IMR-90 (cell line): ENCODE measurements around the gene PPP1R1C. TPM values are rescaled to one million over a fixed set of nuclear protein-coding genes. Genes with fewer than 3 reads are reported as not detected.

Experiments
- ATAC-seq: fragments of 200-7000 bp; cut with Tn5 transposase; 2 replicates; pipeline ENCODE4 v1.9.1; 2020; ENCODE audit warnings: low read depth, mild to moderate bottlenecking, moderate library complexity
- BruUV-seq: library from RNA; stranded (reverse); fragments of 400-500 nt; replicated peaks from 2 replicates; lab custom pipeline; 2021; lab: Mats Ljungman, UMichigan
- CTCF ChIA-PET: fragments of 300-600 bp; formaldehyde crosslinking; extraction: SDS; loops from one replicate; lab custom pipeline; 2021; ENCODE audit warnings: antibody characterized with exemption; lab: Yijun Ruan, JAX
- POLR2A ChIA-PET: fragments of 300-600 bp; sonication (Branson Sonifier 250); formaldehyde crosslinking; loops from one replicate; lab custom pipeline; 2022; ENCODE audit warnings: antibody characterized with exemption; ENCODE audit not compliant: unreplicated experiment; lab: Charles Lee
- DNase-seq: peaks from one replicate; pipeline ENCODE4 v3.0.0; 2013
- H2AFZ ChIP-seq: replicated peaks from 2 replicates; pipeline ENCODE3; 2013; ENCODE audit warnings: low read length, mild to moderate bottlenecking; ENCODE audit not compliant: poor library complexity
- H2AK5ac ChIP-seq: 2 replicates; pipeline ENCODE4 v1.6.1; 2013; ENCODE audit warnings: low read depth, low read length, inconsistent platforms
- H2AK9ac ChIP-seq: replicated peaks from 2 replicates; pipeline ENCODE3; 2013; ENCODE audit warnings: mild to moderate bottlenecking, low read depth, low read length, moderate library complexity; ENCODE audit not compliant: poor library complexity
- H2BK120ac ChIP-seq: 2 replicates; pipeline ENCODE4 v1.6.1; 2013; ENCODE audit warnings: low read depth, low read length, inconsistent platforms
- H2BK15ac ChIP-seq: 3 replicates; pipeline ENCODE4 v1.6.1; 2013; ENCODE audit warnings: low read depth, low read length, inconsistent platforms
- H2BK20ac ChIP-seq: 2 replicates; pipeline ENCODE4 v1.6.1; 2013; ENCODE audit warnings: low read depth, mild to moderate bottlenecking, inconsistent platforms, low read length, moderate library complexity
- H2BK5ac ChIP-seq: 2 replicates; pipeline ENCODE4 v1.6.1; 2013; ENCODE audit warnings: mild to moderate bottlenecking, low read depth, low read length, inconsistent platforms; ENCODE audit not compliant: poor library complexity, severe bottlenecking
- H3K14ac ChIP-seq: replicated peaks from 2 replicates; pipeline ENCODE4 v1.6.1; 2013; ENCODE audit warnings: low read depth, low read length, inconsistent platforms
- H3K18ac ChIP-seq: 2 replicates; pipeline ENCODE4 v1.6.1; 2013; ENCODE audit warnings: low read depth, low read length, control low read depth
- H3K23ac ChIP-seq: 2 replicates; pipeline ENCODE4 v1.6.1; 2013; ENCODE audit warnings: low read depth, low read length, inconsistent platforms
- H3K27ac ChIP-seq: 2 replicates; pipeline ENCODE4 v1.5.1; 2013; ENCODE audit warnings: mild to moderate bottlenecking, control low read depth, low read length; ENCODE audit not compliant: insufficient read depth
- H3K27me3 ChIP-seq: 2 replicates; pipeline ENCODE4 v1.6.1; 2013; ENCODE audit warnings: low read length; ENCODE audit not compliant: control insufficient read depth, insufficient read depth
- H3K36me3 ChIP-seq: 2 replicates; pipeline ENCODE4 v1.6.1; 2013; ENCODE audit warnings: low read length, mixed read lengths; ENCODE audit not compliant: control insufficient read depth, insufficient read depth
- H3K4ac ChIP-seq: 2 replicates; pipeline ENCODE4 v1.6.1; 2013; ENCODE audit warnings: low read depth, low read length, inconsistent platforms
- H3K4me1 ChIP-seq: 2 replicates; pipeline ENCODE4 v1.6.1; 2013; ENCODE audit warnings: low read length, mixed read lengths; ENCODE audit not compliant: control insufficient read depth, insufficient read depth
- H3K4me2 ChIP-seq: 2 replicates; pipeline ENCODE4 v1.6.1; 2013; ENCODE audit warnings: low read depth, mild to moderate bottlenecking, control low read depth, low read length, moderate library complexity
- H3K4me3 ChIP-seq: 2 replicates; pipeline ENCODE4 v1.5.1; 2013; ENCODE audit warnings: low read depth, mild to moderate bottlenecking, control low read depth, low read length, moderate library complexity; ENCODE audit not compliant: insufficient read depth
- H3K56ac ChIP-seq: 2 replicates; pipeline ENCODE4 v1.6.1; 2013; ENCODE audit warnings: low read length, inconsistent platforms; ENCODE audit not compliant: insufficient read depth; ENCODE audit errors: extremely low read depth
- H3K79me1 ChIP-seq, 2 experiments: 2 replicates each; pipeline ENCODE4 v1.6.1; 2013; ENCODE audit warnings: low read length in 2 of 2, inconsistent platforms in 1 of 2, low read depth in 1 of 2
- H3K9ac ChIP-seq: 2 replicates; pipeline ENCODE4 v1.6.1; 2013; ENCODE audit warnings: low read depth, low read length, control low read depth
- H3K9me1 ChIP-seq: 2 replicates; pipeline ENCODE4 v1.6.1; 2013; ENCODE audit warnings: low read length, inconsistent platforms; ENCODE audit not compliant: insufficient read depth
- H3K9me3 ChIP-seq: 2 replicates; pipeline ENCODE4 v1.6.1; 2013; ENCODE audit warnings: low read length; ENCODE audit not compliant: control insufficient read depth, insufficient read depth
- H4K20me1 ChIP-seq: 2 replicates; pipeline ENCODE4 v1.6.1; 2013; ENCODE audit warnings: low read length, inconsistent platforms; ENCODE audit not compliant: insufficient read depth
- H4K5ac ChIP-seq: 2 replicates; pipeline ENCODE4 v1.6.1; 2013; ENCODE audit warnings: mild to moderate bottlenecking, low read depth, low read length, control low read depth
- H4K8ac ChIP-seq, 2 experiments: 2 replicates each; pipeline ENCODE4 v1.6.1; 2013; ENCODE audit warnings: low read depth in 2 of 2, low read length in 2 of 2, control low read depth in 1 of 2, inconsistent platforms in 1 of 2
- H4K91ac ChIP-seq: 2 replicates; pipeline ENCODE4 v1.6.1; 2013; ENCODE audit warnings: low read depth, low read length, inconsistent platforms; ENCODE audit not compliant: insufficient read depth
- CEBPB ChIP-seq: IDR thresholded peaks from 2 replicates; pipeline ENCODE4 v1.6.1; 2012; ENCODE audit warnings: low read depth, low read length, improper control_type of control experiment
- CHD1 ChIP-seq: IDR thresholded peaks from 2 replicates; pipeline ENCODE4 v1.6.1; 2012; ENCODE audit warnings: low read depth, low read length, improper control_type of control experiment
- dilution Hi-C: fragments of 300-500 bp; cut with HindIII; formaldehyde crosslinking; loops from one replicate; pipeline ENCODE4 v1.14.3; 2018; ENCODE audit warnings: low sequenced_read_pairs; ENCODE audit not compliant: unreplicated experiment
- in situ Hi-C: fragments of 300-500 bp; cut with MboI; formaldehyde crosslinking; loops from 3 replicates; pipeline ENCODE4 v1.14.3; 2019; ENCODE audit warnings: low sequenced_read_pairs, inconsistent platforms, mixed read lengths
- intact Hi-C: fragments of 100-400 bp; cut with micrococcal nuclease; formaldehyde crosslinking; loops from 2 replicates; pipeline ENCODE4 v1.10.0; 2022
- polyA plus RNA-seq, 3 experiments: library from polyadenylated mRNA; depleted of rRNA; stranded (reverse); fragments of >200 nt; gene quantifications; 2 replicates each; pipeline ENCODE4 v1.2.3, GENCODE V29; 2012; ENCODE audit warnings: low replicate concordance in 1 of 3
- total RNA-seq: library from RNA; depleted of rRNA; stranded (reverse); fragments of >200 nt; gene quantifications from 2 replicates; pipeline ENCODE4 v1.2.3, GENCODE V29; 2012
- TF ChIP-seq, protein P1 (sequence below): conservative IDR thresholded peaks from 2 replicates; pipeline ENCODE4 v1.5.1; 2012; ENCODE audit warnings: mild to moderate bottlenecking, low read depth, low read length, improper control_type of control experiment
- TF ChIP-seq, protein P2 (sequence below): fragments of 150-350 bp; IDR thresholded peaks from 2 replicates; pipeline ENCODE4 v1.6.1; 2016; ENCODE audit warnings: low read depth, mild to moderate bottlenecking, low read length, moderate library complexity, borderline replicate concordance

The PPP1R1C gene
- total and polyA plus RNA-seq, 2 of the 4 experiments (the other 2 are of a cell fraction), result 0.10 to 0.36 TPM

DNA sequence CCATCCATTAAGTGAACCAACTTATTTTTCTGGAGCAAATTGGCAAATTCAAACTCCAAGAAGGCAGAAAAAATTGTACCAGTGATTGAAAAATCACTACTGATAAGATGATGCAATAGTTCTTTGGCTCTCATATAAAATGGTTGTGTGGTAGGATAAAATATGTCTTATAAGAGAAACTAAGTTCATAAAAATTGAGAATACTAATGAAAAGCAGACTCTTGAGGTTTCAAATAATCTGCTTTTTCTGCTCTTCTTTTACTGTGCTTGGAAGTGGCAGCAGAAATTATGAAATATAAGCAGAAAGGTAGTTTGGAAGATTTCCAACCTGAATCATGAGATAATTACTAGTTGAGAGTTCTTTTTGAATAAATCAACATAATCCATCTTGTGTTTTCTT is 61.9 kb downstream of the PPP1R1C start:
- H4K91ac ChIP-seq, result no peak overlapping the region
- H3K4ac ChIP-seq, result no peak overlapping the region
- no peak overlapping the region for H4K8ac ChIP-seq
- H2AK9ac ChIP-seq, result no peak overlapping the region
- POLR2A ChIA-PET, result interaction anchor here (0.6 kb wide), 1 partner anchor 610 kb away, joined by 7 read pairs; no protein-coding TSS in a partner anchor
- no peak overlapping the region for H3K18ac ChIP-seq
- DNase-seq (no peak), ATAC-seq (no peak)
- no peaks in the 10 kb centered on the region for H3K9me1 ChIP-seq
- H3K4me3 ChIP-seq, result no peak overlapping the region
- H2BK5ac ChIP-seq, result no peak overlapping the region
- H3K4me1 ChIP-seq, result no peaks in the 10 kb centered on the region
- H2BK20ac ChIP-seq, result no peak overlapping the region
- no peaks in the 10 kb centered on the region for H3K79me1 ChIP-seq
- H3K9ac ChIP-seq, result no peak overlapping the region
- no TSS peak for BruUV-seq
- H3K56ac ChIP-seq, result no peak overlapping the region
- H3K27ac ChIP-seq, result no peak overlapping the region
- H2AFZ ChIP-seq, result no peak overlapping the region
- H3K4me2 ChIP-seq, result no peak overlapping the region
- H3K14ac ChIP-seq, result no peak overlapping the region
- H3K23ac ChIP-seq, result no peak overlapping the region
- no peak overlapping the region for H4K5ac ChIP-seq
- intact Hi-C loops, result no loop called here
- H2AK5ac ChIP-seq, result no peak overlapping the region
- H3K27me3 ChIP-seq, result no peaks in the 10 kb centered on the region
- dilution Hi-C loops, result no loop called here
- in situ Hi-C loops, result no loop called here
- no peaks in the 10 kb centered on the region for H3K36me3 ChIP-seq
- CTCF ChIA-PET, result interaction anchor here (0.5 kb wide), 1 partner anchor 31 kb away, joined by 3 read pairs; no protein-coding TSS in a partner anchor
- H2BK120ac ChIP-seq, result no peak overlapping the region
- no peaks in the 10 kb centered on the region for H4K20me1 ChIP-seq
- H2BK15ac ChIP-seq, result no peak overlapping the region
- TF ChIP-seq, protein P1, sequence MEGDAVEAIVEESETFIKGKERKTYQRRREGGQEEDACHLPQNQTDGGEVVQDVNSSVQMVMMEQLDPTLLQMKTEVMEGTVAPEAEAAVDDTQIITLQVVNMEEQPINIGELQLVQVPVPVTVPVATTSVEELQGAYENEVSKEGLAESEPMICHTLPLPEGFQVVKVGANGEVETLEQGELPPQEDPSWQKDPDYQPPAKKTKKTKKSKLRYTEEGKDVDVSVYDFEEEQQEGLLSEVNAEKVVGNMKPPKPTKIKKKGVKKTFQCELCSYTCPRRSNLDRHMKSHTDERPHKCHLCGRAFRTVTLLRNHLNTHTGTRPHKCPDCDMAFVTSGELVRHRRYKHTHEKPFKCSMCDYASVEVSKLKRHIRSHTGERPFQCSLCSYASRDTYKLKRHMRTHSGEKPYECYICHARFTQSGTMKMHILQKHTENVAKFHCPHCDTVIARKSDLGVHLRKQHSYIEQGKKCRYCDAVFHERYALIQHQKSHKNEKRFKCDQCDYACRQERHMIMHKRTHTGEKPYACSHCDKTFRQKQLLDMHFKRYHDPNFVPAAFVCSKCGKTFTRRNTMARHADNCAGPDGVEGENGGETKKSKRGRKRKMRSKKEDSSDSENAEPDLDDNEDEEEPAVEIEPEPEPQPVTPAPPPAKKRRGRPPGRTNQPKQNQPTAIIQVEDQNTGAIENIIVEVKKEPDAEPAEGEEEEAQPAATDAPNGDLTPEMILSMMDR, result no peak
- no peak for TF ChIP-seq CHD1
- TF ChIP-seq, protein P2, sequence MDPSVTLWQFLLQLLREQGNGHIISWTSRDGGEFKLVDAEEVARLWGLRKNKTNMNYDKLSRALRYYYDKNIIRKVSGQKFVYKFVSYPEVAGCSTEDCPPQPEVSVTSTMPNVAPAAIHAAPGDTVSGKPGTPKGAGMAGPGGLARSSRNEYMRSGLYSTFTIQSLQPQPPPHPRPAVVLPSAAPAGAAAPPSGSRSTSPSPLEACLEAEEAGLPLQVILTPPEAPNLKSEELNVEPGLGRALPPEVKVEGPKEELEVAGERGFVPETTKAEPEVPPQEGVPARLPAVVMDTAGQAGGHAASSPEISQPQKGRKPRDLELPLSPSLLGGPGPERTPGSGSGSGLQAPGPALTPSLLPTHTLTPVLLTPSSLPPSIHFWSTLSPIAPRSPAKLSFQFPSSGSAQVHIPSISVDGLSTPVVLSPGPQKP, result no peak
- peak; percentile 87 for TF ChIP-seq CEBPB
- H3K9me3 ChIP-seq, result no peaks in the 10 kb centered on the region
